OCI-LY3 (cell line): Measurements from ENCODE around the gene CDH23.

Experiments
- H2AFZ ChIP-seq: fragments of 200-600, 300-600 bp; shearing (Covaris generic); 2 replicates; pipeline ENCODE4 v1.6.0; 2014; ENCODE audit warnings: antibody characterized with exemption, low read depth, low read length
- H3K27ac ChIP-seq: fragments of 200-600, 300-600 bp; sonication (generic); 2 replicates; pipeline ENCODE4 v1.5.1; 2014; ENCODE audit warnings: mild to moderate bottlenecking, low read length, moderate library complexity, mixed read lengths
- H3K27me3 ChIP-seq: fragments of 200-600, 300-600 bp; sonication (generic); 2 replicates; pipeline ENCODE4 v1.6.1; 2014; ENCODE audit warnings: low read depth, low read length, mixed read lengths
- H3K36me3 ChIP-seq: fragments of 200-600, 300-600 bp; sonication (generic); replicated peaks from 2 replicates; pipeline ENCODE3; 2014; ENCODE audit warnings: low read depth, low read length, mixed read lengths
- H3K4me1 ChIP-seq: fragments of 300-600, 200-600 bp; sonication (generic); 2 replicates; pipeline ENCODE4 v1.6.1; 2014; ENCODE audit warnings: low read length, mixed read lengths
- H3K4me2 ChIP-seq: fragments of 200-600, 300-600 bp; sonication (generic); 2 replicates; pipeline ENCODE4 v1.6.1; 2014; ENCODE audit warnings: low read length, mixed read lengths
- H3K4me3 ChIP-seq: fragments of 300-600, 200-600 bp; sonication (generic); 2 replicates; pipeline ENCODE4 v1.5.1; 2014; ENCODE audit warnings: antibody characterized with exemption, mild to moderate bottlenecking, low read length, moderate library complexity
- H3K79me2 ChIP-seq: fragments of 300-600, 200-600 bp; shearing (Covaris generic); 2 replicates; pipeline ENCODE4 v1.6.1; 2014; ENCODE audit warnings: mild to moderate bottlenecking, low read length, mixed read lengths
- H3K9ac ChIP-seq: fragments of 300-600, 200-600 bp; shearing (Covaris generic); 2 replicates; pipeline ENCODE4 v1.6.0; 2014; ENCODE audit warnings: mild to moderate bottlenecking, low read length, moderate library complexity
- H3K9me3 ChIP-seq: fragments of 200-600, 300-600 bp; shearing (Covaris generic); 2 replicates; pipeline ENCODE4 v1.6.1; 2014; ENCODE audit warnings: low read length, mixed read lengths; ENCODE audit not compliant: insufficient read depth
- H4K20me1 ChIP-seq: fragments of 200-600, 300-600 bp; sonication (generic); 2 replicates; pipeline ENCODE4 v1.6.1; 2016; ENCODE audit warnings: low read length, mixed read lengths; ENCODE audit not compliant: insufficient read depth
- EZH2phosphoT487 ChIP-seq: fragments of 200-600 bp; shearing (Covaris generic); IDR thresholded peaks from 2 replicates; pipeline ENCODE4 v1.6.1; 2018; ENCODE audit warnings: antibody characterized with exemption, mixed run types, low read depth
- TF ChIP-seq, protein P1 (sequence below): fragments of 200-600, 300-600 bp; sonication (generic); IDR thresholded peaks from 2 replicates; pipeline ENCODE4 v1.5.1; 2014; ENCODE audit warnings: antibody characterized with exemption, low read length, low read depth

The CDH23 gene

GRCh38 chr10:71773221-71773971 is 376.7 kb downstream of the CDH23 start, which contains the start of gene VSIR:
VSIR (minus strand) TSS chr10:71773520; CDS start chr10:71773439, 81 bp downstream.
- Histone ChIP-seq H3K79me2 (no peaks in the 10 kb centered on the region), H3K27ac (no peak within 1 kb of the TSS), H3K4me3 (peak within 1 kb of the TSS; percentile 76), H3K4me2 (peak within 1 kb of the TSS; percentile 86), H2AFZ (no peak within 1 kb of the TSS; the same call in 1 of the 2 replicates), H4K20me1 (no peaks in the 10 kb centered on the region), H3K9me3 (no peaks in the 10 kb centered on the region), H3K36me3 (no peaks in the 10 kb centered on the region), H3K27me3 (peaks cover 10% of the 10 kb centered on the region; the same call in 1 of the 2 replicates), H3K4me1 (peaks cover 48% of the 10 kb centered on the region), H3K9ac (peak within 1 kb of the TSS; percentile 44; the same call in 1 of the 2 replicates)
- no peak for TF ChIP-seq EZH2phosphoT487
- TF ChIP-seq, protein P1, sequence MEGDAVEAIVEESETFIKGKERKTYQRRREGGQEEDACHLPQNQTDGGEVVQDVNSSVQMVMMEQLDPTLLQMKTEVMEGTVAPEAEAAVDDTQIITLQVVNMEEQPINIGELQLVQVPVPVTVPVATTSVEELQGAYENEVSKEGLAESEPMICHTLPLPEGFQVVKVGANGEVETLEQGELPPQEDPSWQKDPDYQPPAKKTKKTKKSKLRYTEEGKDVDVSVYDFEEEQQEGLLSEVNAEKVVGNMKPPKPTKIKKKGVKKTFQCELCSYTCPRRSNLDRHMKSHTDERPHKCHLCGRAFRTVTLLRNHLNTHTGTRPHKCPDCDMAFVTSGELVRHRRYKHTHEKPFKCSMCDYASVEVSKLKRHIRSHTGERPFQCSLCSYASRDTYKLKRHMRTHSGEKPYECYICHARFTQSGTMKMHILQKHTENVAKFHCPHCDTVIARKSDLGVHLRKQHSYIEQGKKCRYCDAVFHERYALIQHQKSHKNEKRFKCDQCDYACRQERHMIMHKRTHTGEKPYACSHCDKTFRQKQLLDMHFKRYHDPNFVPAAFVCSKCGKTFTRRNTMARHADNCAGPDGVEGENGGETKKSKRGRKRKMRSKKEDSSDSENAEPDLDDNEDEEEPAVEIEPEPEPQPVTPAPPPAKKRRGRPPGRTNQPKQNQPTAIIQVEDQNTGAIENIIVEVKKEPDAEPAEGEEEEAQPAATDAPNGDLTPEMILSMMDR, result peak; percentile 55

GRCh38 chr10:71774916-71775702 is 378.4 kb downstream of the CDH23 start:
- H3K36me3 ChIP-seq, result no peaks in the 10 kb centered on the region
- H3K9ac ChIP-seq, result no peak overlapping the region
- H2AFZ ChIP-seq, result no peak overlapping the region
- peaks cover 34% of the 10 kb centered on the region for H3K4me1 ChIP-seq
- H3K27ac ChIP-seq, result no peak overlapping the region
- no peaks in the 10 kb centered on the region for H4K20me1 ChIP-seq
- peaks cover 10% of the 10 kb centered on the region; the same call in 1 of the 2 replicates for H3K27me3 ChIP-seq
- no peaks in the 10 kb centered on the region for H3K9me3 ChIP-seq
- no peaks in the 10 kb centered on the region for H3K79me2 ChIP-seq
- peak overlapping the region; percentile 4; the same call in 1 of the 2 replicates for H3K4me2 ChIP-seq
- H3K4me3 ChIP-seq, result no peak overlapping the region
- TF ChIP-seq, protein P1, result no peak
- TF ChIP-seq EZH2phosphoT487, result no peak

DNA sequence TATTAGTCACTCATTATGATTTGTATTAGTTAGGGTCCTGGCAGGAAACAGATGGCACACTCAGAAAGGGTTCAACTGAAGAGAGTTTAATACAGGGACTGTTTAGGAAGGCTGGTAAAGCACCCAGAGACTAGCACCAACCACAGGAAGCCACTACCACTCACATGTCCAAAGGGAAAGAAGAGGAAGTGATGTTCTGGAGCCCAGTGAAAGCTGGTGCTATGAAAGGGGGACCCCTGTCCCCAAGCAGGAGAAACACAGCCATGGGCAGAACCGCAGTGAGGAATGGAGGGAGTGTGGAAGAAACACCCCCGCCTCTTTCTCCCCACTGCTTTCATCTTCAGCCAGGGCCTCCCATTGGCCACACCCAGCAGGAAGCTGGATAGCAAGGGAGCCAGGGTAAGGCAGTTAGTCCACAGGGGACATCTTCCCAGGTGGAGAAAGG is 379.8 kb downstream of the CDH23 start:
- peaks cover 10% of the 10 kb centered on the region; the same call in 1 of the 2 replicates for H3K27me3 ChIP-seq
- H3K4me1 ChIP-seq, result peaks cover 33% of the 10 kb centered on the region
- H3K27ac ChIP-seq, result no peak overlapping the region
- no peak overlapping the region for H3K4me3 ChIP-seq
- H3K4me2 ChIP-seq, result no peak overlapping the region
- no peak for TF ChIP-seq EZH2phosphoT487
- no peaks in the 10 kb centered on the region for H3K36me3 ChIP-seq
- no peaks in the 10 kb centered on the region for H3K9me3 ChIP-seq
- no peak overlapping the region for H3K9ac ChIP-seq
- no peaks in the 10 kb centered on the region for H4K20me1 ChIP-seq
- H2AFZ ChIP-seq, result no peak overlapping the region
- no peaks in the 10 kb centered on the region for H3K79me2 ChIP-seq

GRCh38 chr10:71777213-71777985 is 380.7 kb downstream of the CDH23 start:
- no peak overlapping the region for H3K27ac ChIP-seq
- H3K4me1 ChIP-seq, result peaks cover 33% of the 10 kb centered on the region
- H3K9me3 ChIP-seq, result no peaks in the 10 kb centered on the region
- H4K20me1 ChIP-seq, result no peaks in the 10 kb centered on the region
- peaks cover 10% of the 10 kb centered on the region; the same call in 1 of the 2 replicates for H3K27me3 ChIP-seq
- no peaks in the 10 kb centered on the region for H3K79me2 ChIP-seq
- no peak overlapping the region for H3K4me3 ChIP-seq
- no peak overlapping the region for H3K4me2 ChIP-seq
- H3K36me3 ChIP-seq, result no peaks in the 10 kb centered on the region
- no peak overlapping the region for H2AFZ ChIP-seq
- H3K9ac ChIP-seq, result no peak overlapping the region
- TF ChIP-seq, protein P1, result no peak
- TF ChIP-seq EZH2phosphoT487, result no peak
